ENCODE measurements around the gene PTPRM.

The PTPRM gene

GRCh38 chr18:8365006-8365405 is 797.9 kb downstream of the PTPRM start:
- no peak for DNase-seq (ENCODE audit: low read depth)

DNA sequence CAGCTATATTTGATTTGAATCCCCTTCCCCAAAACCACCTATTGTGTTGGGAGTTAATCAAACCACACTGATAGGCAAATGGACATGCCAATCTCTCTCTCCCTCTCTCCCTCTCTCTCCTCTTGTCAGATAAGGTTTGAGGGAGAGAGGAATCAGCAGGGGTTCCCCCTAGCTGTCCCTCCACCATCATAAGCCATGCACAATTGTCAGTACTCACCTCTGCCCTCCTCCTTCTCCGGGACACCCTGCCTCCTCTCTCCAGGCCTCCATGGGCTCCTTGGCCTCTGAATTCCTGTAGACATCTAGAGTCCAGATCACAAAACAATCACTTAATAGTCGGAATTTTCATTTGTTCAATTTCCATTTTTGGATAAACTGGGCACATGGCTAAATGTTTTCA is 798.4 kb downstream of the PTPRM start:
- DNase-seq (ENCODE audit: low read depth) = no peak

DNA sequence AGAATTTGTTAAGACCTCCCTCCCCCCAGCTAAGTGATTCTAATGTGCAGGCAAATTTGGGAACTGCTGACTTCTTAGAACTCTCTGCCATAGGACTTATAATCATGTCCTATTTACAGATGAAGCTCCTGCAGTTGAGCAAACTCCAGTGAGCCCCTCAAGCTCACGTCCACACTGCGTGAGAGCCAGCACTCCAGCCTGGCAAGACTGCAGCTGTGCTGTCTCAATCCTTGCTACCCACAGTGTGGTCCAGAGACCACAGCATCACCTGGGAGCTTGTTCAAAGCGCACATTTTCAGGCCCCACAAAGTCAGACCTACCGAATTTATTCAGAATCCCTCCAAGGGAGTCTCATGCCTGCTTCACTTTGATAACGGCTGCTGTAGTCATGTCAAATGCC is 799.0 kb downstream of the PTPRM start:
- DNase-seq (ENCODE audit: low read depth) = no peak

DNA sequence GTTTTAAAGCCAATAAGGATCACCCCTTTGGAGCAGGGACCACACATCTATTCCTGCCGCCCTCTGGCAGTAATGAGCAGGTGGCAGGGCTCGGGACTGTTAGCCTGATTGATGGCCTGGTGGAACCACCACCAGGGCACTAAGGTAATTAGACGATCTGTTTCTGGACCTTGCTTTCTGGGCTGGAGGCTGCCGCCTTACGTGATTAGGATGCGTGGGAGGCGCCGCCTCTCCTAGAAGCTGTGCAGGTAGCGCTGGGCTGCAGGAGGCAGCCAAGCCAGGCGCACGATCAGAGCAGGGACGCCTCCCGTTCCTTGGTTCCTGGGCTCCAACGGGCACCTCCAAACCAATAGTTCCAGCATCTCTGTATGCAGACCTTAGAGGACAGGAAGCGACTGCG is 799.5 kb downstream of the PTPRM start:
- no peak for DNase-seq (ENCODE audit: low read depth)

DNA sequence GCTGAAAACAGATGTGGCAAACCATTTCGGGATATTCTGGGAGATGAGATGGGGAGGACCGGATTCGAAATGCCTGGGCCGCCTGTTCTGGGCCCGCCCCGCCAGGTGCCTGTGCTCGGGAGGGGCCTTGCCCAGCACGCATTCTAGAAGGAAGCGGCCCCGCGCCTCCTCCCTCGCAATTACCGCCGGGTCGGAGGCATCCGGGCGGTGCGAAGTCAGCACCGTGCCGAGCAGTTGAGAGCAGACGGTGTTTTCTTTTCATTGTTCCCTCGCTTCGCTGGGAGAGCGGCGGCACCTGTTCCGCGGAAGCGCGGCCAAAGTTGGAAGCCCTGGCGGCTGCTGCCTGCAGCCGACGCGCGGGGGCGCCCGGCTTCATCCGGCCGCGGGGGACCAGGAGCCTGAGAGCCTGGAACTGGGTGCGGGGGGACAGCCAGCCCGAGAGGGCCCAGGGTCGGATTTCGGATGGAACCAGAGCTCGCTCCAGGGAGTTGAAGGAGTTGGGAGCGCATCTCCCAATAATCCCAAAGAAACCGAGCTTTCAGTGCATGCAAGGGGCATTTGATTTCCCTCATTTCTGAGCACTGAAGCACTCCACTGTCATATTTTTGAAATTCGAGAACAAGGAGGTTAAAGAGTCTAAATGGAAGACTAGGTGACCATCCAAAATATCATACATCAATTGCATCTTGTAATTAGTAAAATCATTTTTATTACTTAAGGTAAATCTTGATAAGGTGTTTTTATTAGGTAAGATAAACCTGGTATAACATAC is 800.3 kb downstream of the PTPRM start:
- peak; percentile 14 for DNase-seq (ENCODE audit: low read depth)

GRCh38 chr18:8368512-8369217 is 801.5 kb downstream of the PTPRM start:
- DNase-seq (ENCODE audit: low read depth) = peak; percentile 20

DNA sequence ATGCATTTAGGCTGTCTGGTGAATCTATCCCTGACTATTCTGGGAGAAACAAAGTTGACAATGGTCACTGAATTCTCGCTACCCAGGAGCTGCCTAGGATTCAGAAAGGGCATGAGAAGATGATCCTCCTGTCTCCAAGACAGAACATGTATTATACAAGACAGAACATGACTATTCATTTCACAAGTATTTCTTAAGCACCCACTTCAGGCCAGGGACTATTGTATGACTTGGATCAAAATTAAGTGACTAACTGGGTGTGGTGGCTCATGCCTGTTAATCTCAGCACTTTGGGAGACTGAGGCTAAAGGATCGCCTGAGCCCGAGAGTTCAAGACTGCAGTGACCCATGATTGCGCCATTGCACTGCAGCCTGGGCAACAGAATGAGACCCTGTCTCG is 806.4 kb downstream of the PTPRM start:
- DNase-seq (ENCODE audit: low read depth) = peak; percentile 20

- peak; percentile 22 for DNase-seq (ENCODE audit: low read depth)
Observed at GRCh38 chr18:8374676-8375075, 807.6 kb downstream of the PTPRM start.

DNA sequence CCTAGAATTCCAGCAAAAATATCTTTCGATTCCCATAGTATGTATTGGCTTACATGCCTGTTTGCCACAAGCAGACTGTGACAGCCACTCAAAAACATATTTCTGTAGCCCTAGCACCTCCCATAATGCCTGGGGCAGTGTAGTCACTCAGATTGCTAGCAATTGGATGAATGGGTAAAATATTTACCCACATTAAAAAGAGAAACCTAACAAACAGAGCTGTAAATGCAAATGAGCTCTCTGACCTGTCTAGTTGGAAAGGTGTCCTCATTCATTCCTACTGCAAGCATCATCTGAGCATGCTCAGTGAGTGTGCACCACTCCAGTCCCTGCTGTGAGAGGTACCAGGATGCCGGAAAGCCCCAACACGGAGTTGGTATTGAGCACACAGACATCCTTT is 808.1 kb downstream of the PTPRM start:
- peak; percentile 32 for DNase-seq (ENCODE audit: low read depth)

DNA sequence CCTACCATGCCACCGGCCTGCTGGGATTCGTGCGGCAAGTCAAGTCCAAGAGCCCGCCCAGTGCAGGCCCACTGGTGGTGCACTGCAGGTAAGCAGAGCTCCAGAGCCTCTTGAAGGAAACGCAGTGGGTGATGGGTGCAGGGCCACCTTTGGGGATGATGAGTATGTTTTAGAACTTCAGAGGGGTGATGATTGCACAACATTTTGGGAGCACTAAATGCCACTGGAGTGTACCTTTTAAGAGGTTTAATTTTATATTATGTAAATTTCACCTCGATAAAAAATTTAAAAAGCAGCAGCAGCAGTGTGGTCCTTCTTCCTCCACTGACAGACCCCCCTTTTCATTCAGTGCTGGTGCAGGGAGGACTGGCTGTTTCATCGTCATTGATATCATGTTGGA is 809.0 kb downstream of the PTPRM start:
- no peak for DNase-seq (ENCODE audit: low read depth)

DNA sequence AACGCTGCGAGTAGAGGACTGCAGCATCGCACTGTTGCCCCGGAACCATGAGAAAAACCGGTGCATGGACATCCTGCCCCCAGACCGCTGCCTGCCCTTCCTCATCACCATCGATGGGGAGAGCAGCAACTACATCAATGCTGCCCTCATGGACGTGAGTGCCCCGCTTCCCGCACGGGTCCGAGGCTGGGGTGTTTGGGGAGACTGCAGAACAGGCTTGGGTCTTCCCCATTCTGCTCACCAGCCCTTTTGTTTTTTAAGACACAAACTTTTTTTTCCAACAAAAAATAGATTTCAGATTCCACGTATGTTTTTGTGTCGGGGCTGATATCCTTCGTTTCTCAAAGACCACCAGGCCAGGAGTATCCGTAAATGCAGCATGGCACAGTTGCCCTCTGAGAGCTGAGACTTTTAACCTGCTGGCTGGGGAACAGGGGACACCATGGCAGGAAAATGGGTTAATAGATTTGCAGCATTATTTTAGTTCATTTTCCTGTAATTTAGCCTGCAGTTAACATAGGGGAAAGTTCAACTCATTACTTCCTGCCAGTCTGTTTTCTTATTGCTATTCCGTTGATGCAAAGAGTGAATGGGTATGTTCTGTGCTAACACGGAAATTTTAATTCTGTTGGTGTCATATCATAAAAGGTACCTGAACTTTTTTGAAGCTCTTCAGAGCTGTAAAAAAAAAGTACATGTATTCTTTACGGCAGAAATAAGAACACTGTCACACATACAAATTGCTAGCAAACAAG is 812.2 kb downstream of the PTPRM start:
- DNase-seq (ENCODE audit: low read depth) = no peak

GRCh38 chr18:8380006-8380405 is 812.9 kb downstream of the PTPRM start:
- DNase-seq (ENCODE audit: low read depth) = no peak

- no peak for DNase-seq (ENCODE audit: low read depth)
Observed at GRCh38 chr18:8380926-8381325, 813.8 kb downstream of the PTPRM start.

- no peak for DNase-seq (ENCODE audit: low read depth)
Observed at GRCh38 chr18:8381821-8382459, 814.8 kb downstream of the PTPRM start.

GRCh38 chr18:8385400-8385799 is 818.3 kb downstream of the PTPRM start:
- no peak for DNase-seq (ENCODE audit: low read depth)

DNA sequence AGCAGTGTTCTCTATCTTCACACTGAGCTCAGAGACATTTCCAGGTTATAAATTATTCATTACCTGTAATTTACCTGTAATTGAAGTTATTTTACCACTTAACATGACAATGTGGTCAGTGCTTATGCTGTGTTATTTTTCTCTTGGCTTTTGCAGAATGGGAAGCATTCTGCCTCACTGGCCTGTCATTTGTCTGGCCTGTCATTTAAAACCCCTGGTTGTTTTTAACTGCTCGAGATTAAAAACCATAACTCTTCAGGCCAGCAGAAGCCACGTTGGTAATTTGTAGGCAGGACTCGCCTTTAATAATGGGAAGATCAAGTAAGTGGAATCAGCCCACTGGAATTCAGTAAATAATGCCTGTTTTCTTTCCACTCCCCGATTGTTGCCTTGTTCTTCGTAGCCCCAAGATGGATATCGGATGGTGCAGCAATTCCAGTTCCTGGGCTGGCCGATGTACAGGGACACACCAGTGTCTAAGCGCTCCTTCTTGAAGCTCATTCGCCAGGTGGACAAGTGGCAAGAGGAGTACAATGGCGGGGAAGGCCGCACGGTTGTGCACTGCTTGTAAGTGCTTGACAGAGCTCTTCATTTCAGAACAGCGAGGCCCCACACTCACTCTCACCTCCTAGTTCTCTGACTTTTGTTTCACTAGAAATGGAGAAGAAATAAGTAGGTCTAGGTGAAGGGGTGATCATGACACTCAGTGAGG is 819.7 kb downstream of the PTPRM start:
- no peak for DNase-seq (ENCODE audit: low read depth)

DNA sequence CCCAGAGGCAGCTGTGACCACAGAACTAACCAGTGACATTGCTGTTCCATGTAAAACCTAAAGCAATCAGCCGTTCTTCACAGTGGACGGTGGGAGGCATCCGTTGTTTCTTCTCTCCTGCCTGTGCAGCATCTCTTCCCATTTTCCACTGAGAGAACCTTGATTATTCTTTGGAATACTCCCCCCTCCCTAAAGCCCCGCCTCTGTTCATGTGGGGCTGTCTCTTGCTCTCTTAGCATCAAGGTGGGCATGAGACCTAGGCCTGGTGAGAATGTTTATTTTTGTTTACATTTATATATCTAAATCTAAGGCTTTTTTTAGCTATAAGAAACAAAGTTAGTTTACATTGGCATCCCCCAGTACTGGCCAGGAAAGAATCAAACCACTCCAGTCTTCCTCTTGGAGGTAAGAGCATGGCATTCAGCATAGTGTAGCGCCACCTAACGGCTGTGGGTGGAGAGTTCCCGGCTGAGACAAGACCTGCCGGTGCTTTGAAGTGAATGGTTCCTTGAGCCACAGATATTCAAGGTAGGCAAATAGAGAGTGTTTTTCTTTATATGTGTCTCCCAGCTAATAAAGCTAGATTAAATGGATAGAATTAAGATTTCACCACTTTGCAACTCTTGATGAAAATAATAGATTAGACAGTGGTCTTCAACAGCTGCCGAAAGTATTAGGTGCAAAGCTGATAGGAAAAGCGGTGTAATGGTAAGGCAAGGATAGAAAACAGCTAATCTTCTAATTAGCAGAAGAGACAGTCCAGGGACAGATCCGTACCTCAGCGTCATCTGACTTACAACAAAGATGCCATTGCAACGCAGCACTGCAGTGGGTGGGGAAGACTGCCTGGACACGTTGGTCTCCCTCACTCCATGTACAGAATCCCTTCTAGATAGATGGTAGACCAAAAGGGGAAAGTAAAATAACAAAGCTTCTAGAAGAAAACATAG is 822.5 kb downstream of the PTPRM start:
- DNase-seq (ENCODE audit: low read depth) = peak; percentile 74

GRCh38 chr18:8391068-8391467 is 824.0 kb downstream of the PTPRM start:
- DNase-seq (ENCODE audit: low read depth) = no peak

GRCh38 chr18:8396254-8396653 is 829.1 kb downstream of the PTPRM start:
- DNase-seq (ENCODE audit: low read depth) = no peak

DNA sequence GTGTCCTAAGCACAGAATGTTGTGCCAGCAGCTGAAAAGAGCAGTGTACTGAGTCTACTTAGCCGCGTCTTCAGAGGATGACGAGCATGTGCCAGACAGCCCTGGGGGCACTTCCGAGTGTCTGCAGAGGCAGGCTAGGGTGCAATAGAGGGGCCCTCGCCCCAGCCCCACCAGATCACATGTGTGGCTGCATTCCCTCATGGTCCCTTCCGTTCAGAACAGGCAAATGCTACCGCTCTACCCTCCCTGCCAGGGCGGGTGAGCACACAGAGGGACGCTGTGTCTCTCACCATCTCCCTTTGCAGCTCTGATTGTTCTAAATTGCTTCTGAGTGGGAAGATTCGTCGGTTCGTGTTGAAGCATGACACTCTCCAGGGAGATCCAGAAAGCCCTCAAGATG is 829.9 kb downstream of the PTPRM start:
- no peak for DNase-seq (ENCODE audit: low read depth)

DNA sequence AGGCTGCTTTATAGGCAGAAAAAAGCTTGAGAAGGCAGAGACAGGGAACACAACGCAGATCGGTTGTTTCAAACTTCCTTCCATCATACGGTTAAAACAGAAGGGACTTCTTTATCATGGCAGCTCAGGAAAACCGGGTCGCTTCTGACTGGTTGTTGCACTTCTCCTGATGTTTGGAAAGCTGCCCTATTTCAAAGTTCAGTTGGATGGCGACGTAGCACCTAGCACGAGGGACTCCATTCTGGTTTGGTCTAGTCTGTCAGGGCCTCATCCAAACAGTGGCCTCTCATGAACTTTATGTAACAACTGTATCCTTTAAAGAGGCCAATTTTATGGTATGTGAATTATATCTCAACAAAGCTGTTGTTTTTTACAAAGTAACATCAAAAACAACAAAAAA is 832.0 kb downstream of the PTPRM start:
- DNase-seq (ENCODE audit: low read depth) = no peak
